ENCODE results near the gene IFI6. TPM values are rescaled to one million over a fixed set of nuclear protein-coding genes. Genes with fewer than 3 reads are reported as not detected.
"Not testable (repeated sequence)": the region's sequence is repeated elsewhere in the genome, so short reads cannot be mapped to it uniquely, and the experiment has no call there.

Gene IFI6
- total and polyA plus RNA-seq, 2 of the 8 experiments (the other 6 are each of a cell fraction or from before 2014, with no cell fraction given), result 6.1 to 13.2 TPM

GRCh38 chr1:27627733-27628132 is 44.3 kb downstream of the IFI6 start:
- not testable (repeated sequence) for H3K79me1 ChIP-seq (ENCODE audit: low read depth, low read length); H2BK12ac ChIP-seq (ENCODE audit: low read depth, low read length); H3K27ac ChIP-seq (ENCODE audit: low read depth, low read length); H2BK20ac ChIP-seq (ENCODE audit: low read length); H3K4me3 ChIP-seq (ENCODE audit: extremely low read depth in 1 of 4, insufficient read depth in 2 of 4, low read depth in 3 of 4, low read length in 4 of 4); H3K79me2 ChIP-seq (ENCODE audit: control insufficient read depth in 1 of 2, insufficient read depth in 2 of 2, low read length in 2 of 2); H3K27me3 ChIP-seq (replicated peaks in 1 of 4; ENCODE audit: control insufficient read depth in 3 of 4, extremely low read depth in 1 of 4, insufficient read depth in 3 of 4, low read length in 3 of 4); H4K91ac ChIP-seq (replicated peaks; ENCODE audit: insufficient read length, low read length); H2BK5ac ChIP-seq (ENCODE audit: low read depth, low read length); H4K20me1 ChIP-seq (replicated peaks in 1 of 2; ENCODE audit: control insufficient read depth in 1 of 2, insufficient read depth in 2 of 2, low read length in 2 of 2); H3K18ac ChIP-seq (ENCODE audit: extremely low read depth, low read length); H4K8ac ChIP-seq (ENCODE audit: extremely low read depth, insufficient read depth, low read length); H3K9ac ChIP-seq (replicated peaks in 1 of 4; ENCODE audit: extremely low read depth in 1 of 4, low read depth in 3 of 4, low read length in 3 of 4); H3K9me3 ChIP-seq (ENCODE audit: insufficient read depth in 2 of 2, low read depth in 1 of 2, low read length in 1 of 2); H3K36me3 ChIP-seq (ENCODE audit: control insufficient read depth in 2 of 4, insufficient read depth in 4 of 4, low read length in 3 of 4); H3K56ac ChIP-seq (replicated peaks; ENCODE audit: insufficient read length, low read depth, low read length); FAIRE-seq; H3K4me2 ChIP-seq (ENCODE audit: insufficient read depth in 1 of 2, low read depth in 2 of 2, low read length in 2 of 2); DNase-seq (ENCODE audit: low read depth in 1 of 2, low spot score in 2 of 2); H2AK5ac ChIP-seq (ENCODE audit: low read depth, low read length); H2BK120ac ChIP-seq (replicated peaks; ENCODE audit: low read depth, low read length); H4K5ac ChIP-seq (ENCODE audit: insufficient read length, low read depth, low read length); H2BK15ac ChIP-seq (ENCODE audit: low read length); H2AFZ ChIP-seq (ENCODE audit: low read length); H3K14ac ChIP-seq (ENCODE audit: insufficient read length); H3K4ac ChIP-seq (replicated peaks; ENCODE audit: insufficient read length, low read depth, low read length); H3K23ac ChIP-seq (ENCODE audit: insufficient read length); H3K23me2 ChIP-seq (ENCODE audit: low read depth, low read length)
- 95% methylated on average over 4 of the region's 4 CpGs; no CpG with 5 or more reads in 1 of the 2 experiments for WGBS, 2 experiments (ENCODE audit: extremely low coverage in 1 of 2, insufficient coverage in 1 of 2, insufficient read length in 1 of 2, insufficient replicate concordance in 2 of 2, low coverage in 1 of 2, low lambda C conversion rate in 2 of 2, missing lambda C conversion rate in 1 of 2)
- CTCF ChIA-PET (ENCODE audit: partially characterized antibody), result interaction anchor here (1.0 to 5.3 kb wide), 11 partner anchors 11 to 233 kb away, joined by 3 to 49 read pairs (median 5); no protein-coding TSS in a partner anchor
- POLR2A ChIA-PET (ENCODE audit: partially characterized antibody), result interaction anchor here (1.2 kb wide), 1 partner anchor 12 kb away, joined by 4 read pairs; no protein-coding TSS in a partner anchor
- H3K4me1 ChIP-seq (replicated peaks in 1 of 4; ENCODE audit: control insufficient read depth in 3 of 4, insufficient read depth in 4 of 4, low read length in 3 of 4), result peaks cover 2 to 16% (median 9%) of the 10 kb centered on the region in 4 experiments

All from H1 (cell line).